Left ventricle myocardium inferior (tissue), 1 donor: ENCODE results near the gene PRR11. TPM values are rescaled to one million over a fixed set of nuclear protein-coding genes. Genes with fewer than 3 reads are reported as not detected.
A peak's percentile ranks its signal among the peaks of the same experiment; 100 is the strongest.

Experiments
- DNase-seq: peaks from one replicate; pipeline ENCODE4 v3.0.0-alpha.2; 2020
- H3K27ac ChIP-seq: fragments of 200-600 bp; replicated peaks from 2 replicates; pipeline ENCODE4 v1.8.0; 2021
- H3K27me3 ChIP-seq: fragments of 200-600 bp; 2 replicates; pipeline ENCODE4 v1.8.0; 2021; ENCODE audit warnings: low read depth
- H3K36me3 ChIP-seq: fragments of 200-600 bp; 2 replicates; pipeline ENCODE4 v1.8.0; 2021
- H3K4me1 ChIP-seq: fragments of 200-600 bp; 2 replicates; pipeline ENCODE4 v1.8.0; 2021
- H3K4me3 ChIP-seq: fragments of 200-600 bp; 2 replicates; pipeline ENCODE4 v1.8.0; 2021; ENCODE audit warnings: mild to moderate bottlenecking, moderate library complexity
- H3K9me3 ChIP-seq: fragments of 200-600 bp; replicated peaks from 2 replicates; pipeline ENCODE4 v1.8.0; 2021
- intact Hi-C: fragments of 100-400 bp; cut with micrococcal nuclease; formaldehyde crosslinking; loops from one replicate; pipeline ENCODE4 v1.11.0; 2022
- total RNA-seq: library from RNA; stranded (reverse); fragmentation: NEBNext Ultra II Directional; extraction: Animal tissue kit (Norgen Biotek cat#: 25700); gene quantifications from one replicate; pipeline ENCODE4 v1.2.1, GENCODE V29; 2021
- TF ChIP-seq, protein P1 (sequence below): fragments of 200-600 bp; IDR thresholded peaks from 2 replicates; pipeline ENCODE4 v1.8.0; 2021; ENCODE audit warnings: antibody characterized with exemption, mild to moderate bottlenecking, borderline replicate concordance
- donor health status: DM: no; HTN: yes; CAD: no; lungs with severe emphysema.

Gene PRR11
- total RNA-seq, 1 donor from 2014 or later: 1.5 TPM

DNA sequence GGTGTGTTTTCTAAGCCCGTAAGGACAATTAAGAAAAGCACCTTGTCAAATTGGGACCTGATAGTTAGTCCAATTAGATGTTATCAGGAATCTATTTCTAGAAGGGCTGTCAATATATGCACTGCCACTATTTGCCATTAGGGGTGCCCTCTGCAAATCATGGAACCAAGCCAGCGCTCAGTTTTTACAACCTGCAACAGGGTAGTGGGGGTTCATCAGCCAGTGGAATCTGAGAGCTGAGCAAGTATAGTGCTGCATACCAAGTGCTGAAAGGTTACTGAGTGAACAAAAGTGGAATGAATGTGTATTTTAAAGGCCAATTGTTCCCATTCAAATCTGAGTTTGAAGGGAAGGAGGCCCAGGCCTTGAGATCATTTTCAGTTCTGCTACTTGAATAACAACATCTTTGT is 10.4 kb downstream of the PRR11 start:
- H3K27ac ChIP-seq: no peak overlapping the region
- no peaks in the 10 kb centered on the region for H3K36me3 ChIP-seq
- H3K4me3 ChIP-seq: no peak overlapping the region
- intact Hi-C loops: no loop called here
- no peaks in the 10 kb centered on the region for H3K9me3 ChIP-seq
- TF ChIP-seq, protein P1, sequence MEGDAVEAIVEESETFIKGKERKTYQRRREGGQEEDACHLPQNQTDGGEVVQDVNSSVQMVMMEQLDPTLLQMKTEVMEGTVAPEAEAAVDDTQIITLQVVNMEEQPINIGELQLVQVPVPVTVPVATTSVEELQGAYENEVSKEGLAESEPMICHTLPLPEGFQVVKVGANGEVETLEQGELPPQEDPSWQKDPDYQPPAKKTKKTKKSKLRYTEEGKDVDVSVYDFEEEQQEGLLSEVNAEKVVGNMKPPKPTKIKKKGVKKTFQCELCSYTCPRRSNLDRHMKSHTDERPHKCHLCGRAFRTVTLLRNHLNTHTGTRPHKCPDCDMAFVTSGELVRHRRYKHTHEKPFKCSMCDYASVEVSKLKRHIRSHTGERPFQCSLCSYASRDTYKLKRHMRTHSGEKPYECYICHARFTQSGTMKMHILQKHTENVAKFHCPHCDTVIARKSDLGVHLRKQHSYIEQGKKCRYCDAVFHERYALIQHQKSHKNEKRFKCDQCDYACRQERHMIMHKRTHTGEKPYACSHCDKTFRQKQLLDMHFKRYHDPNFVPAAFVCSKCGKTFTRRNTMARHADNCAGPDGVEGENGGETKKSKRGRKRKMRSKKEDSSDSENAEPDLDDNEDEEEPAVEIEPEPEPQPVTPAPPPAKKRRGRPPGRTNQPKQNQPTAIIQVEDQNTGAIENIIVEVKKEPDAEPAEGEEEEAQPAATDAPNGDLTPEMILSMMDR: peak; percentile 51
- H3K4me1 ChIP-seq: no peaks in the 10 kb centered on the region
- H3K27me3 ChIP-seq: no peaks in the 10 kb centered on the region
- DNase-seq: no peak

- TF ChIP-seq, protein P1: no peak
- no peak overlapping the region for H3K27ac ChIP-seq
- no peak for DNase-seq
- no peaks in the 10 kb centered on the region for H3K36me3 ChIP-seq
- H3K9me3 ChIP-seq: no peaks in the 10 kb centered on the region
- no peaks in the 10 kb centered on the region for H3K4me1 ChIP-seq
- H3K4me3 ChIP-seq: no peak overlapping the region
- H3K27me3 ChIP-seq: no peaks in the 10 kb centered on the region
- intact Hi-C loops: no loop called here
Measured at GRCh38 chr17:59167571-59168001, 12.0 kb downstream of the PRR11 start.

DNA sequence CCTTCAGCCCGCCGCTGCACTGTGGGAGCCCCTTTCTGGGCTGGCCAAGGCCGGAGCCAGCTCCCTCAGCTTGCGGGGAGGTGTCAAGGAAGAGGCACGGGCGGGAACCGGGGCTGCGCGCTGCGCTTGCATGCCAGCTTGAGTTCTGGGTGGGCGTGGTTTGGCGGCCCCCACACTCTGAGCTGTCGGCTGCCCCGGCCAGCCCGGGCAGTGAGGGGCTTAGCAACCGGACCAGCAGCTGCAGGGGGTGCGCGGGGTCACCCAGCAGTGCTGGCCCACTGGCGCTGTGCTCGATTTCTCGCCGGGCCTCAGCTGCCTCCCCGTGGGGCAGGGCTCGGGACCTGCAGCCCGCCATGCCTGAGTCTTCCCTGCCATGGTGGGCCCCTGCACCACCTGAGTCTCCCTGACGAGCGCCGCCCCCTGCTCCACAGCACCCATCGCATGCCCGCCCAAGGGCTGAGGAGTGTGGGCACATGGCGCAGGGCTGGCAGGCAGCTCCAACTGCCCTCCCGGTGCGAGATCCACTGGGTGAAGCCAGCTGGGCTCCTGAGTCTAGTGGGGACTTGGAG is 17.0 kb downstream of the PRR11 start:
- Histone ChIP-seq H3K27me3 (no peaks in the 10 kb centered on the region), H3K4me3 (no peak overlapping the region), H3K27ac (no peak overlapping the region), H3K9me3 (no peaks in the 10 kb centered on the region), H3K36me3 (no peaks in the 10 kb centered on the region), H3K4me1 (no peaks in the 10 kb centered on the region)
- intact Hi-C loops: no loop called here
- TF ChIP-seq, protein P1: no peak
- no peak for DNase-seq

- intact Hi-C loops: no loop called here
- no peak for DNase-seq
- Histone ChIP-seq H3K36me3 (no peaks in the 10 kb centered on the region), H3K27ac (no peak overlapping the region), H3K4me3 (no peak overlapping the region), H3K9me3 (no peaks in the 10 kb centered on the region), H3K27me3 (no peaks in the 10 kb centered on the region), H3K4me1 (no peaks in the 10 kb centered on the region)
- TF ChIP-seq, protein P1: no peak
Measured at GRCh38 chr17:59174671-59175070, 19.1 kb downstream of the PRR11 start.

DNA sequence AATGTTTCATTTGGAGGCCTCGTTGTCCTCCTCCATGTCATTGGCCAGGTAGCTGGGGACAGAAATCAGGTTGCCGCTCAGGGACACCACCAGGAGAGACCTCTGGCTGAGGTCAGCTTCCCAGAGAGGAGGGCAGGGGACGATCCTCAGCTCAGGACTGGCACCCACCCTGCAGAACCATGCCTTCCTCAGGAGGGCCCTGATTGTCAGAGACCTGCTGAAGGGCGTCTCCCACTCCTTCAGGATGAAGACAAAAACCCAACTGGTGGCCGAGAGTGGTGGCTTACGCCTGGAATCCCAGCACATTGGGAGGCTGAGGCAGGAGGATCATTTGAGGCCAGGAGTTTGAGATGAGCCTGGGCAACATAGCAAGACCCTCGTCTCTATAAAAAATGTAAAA is 19.5 kb downstream of the PRR11 start:
- H3K4me3 ChIP-seq: no peak overlapping the region
- TF ChIP-seq, protein P1: no peak
- intact Hi-C loops: no loop called here
- no peaks in the 10 kb centered on the region for H3K9me3 ChIP-seq
- no peaks in the 10 kb centered on the region for H3K36me3 ChIP-seq
- no peaks in the 10 kb centered on the region for H3K27me3 ChIP-seq
- no peak for DNase-seq
- H3K27ac ChIP-seq: no peak overlapping the region
- H3K4me1 ChIP-seq: no peaks in the 10 kb centered on the region
